Hepatocyte (in vitro differentiated cells): ENCODE data around the gene TANGO6. TPM values are rescaled to one million over a fixed set of nuclear protein-coding genes. Genes with fewer than 3 reads are reported as not detected.

ENCODE experiments used
- DNase-seq: peaks from one replicate; pipeline ENCODE4 v3.0.0-alpha.2; 2016; ENCODE audit warnings: low spot score
- H2AFZ ChIP-seq: fragments of 200-600 bp; sonication (generic); 2 replicates; pipeline ENCODE4 v1.6.0; 2016; ENCODE audit warnings: antibody characterized with exemption, mild to moderate bottlenecking
- H3K27ac ChIP-seq: fragments of 200-600 bp; sonication (generic); 2 replicates; pipeline ENCODE4 v1.5.1; 2016; ENCODE audit warnings: mild to moderate bottlenecking
- H3K27me3 ChIP-seq: fragments of 200-600 bp; sonication (generic); 2 replicates; pipeline ENCODE4 v1.6.1; 2016
- H3K36me3 ChIP-seq: fragments of 200-600 bp; sonication (generic); replicated peaks from 2 replicates; pipeline ENCODE4 v1.5.1; 2016; ENCODE audit warnings: low read depth; ENCODE audit not compliant: insufficient read depth
- H3K4me1 ChIP-seq: fragments of 200-600 bp; sonication (generic); 2 replicates; pipeline ENCODE4 v1.5.1; 2016; ENCODE audit warnings: mild to moderate bottlenecking, moderate library complexity; ENCODE audit not compliant: insufficient read depth
- H3K4me2 ChIP-seq: fragments of 200-600 bp; sonication (generic); 2 replicates; pipeline ENCODE4 v1.6.0; 2016
- H3K4me3 ChIP-seq: fragments of 200-600 bp; sonication (generic); 2 replicates; pipeline ENCODE4 v1.5.1; 2016; ENCODE audit warnings: mild to moderate bottlenecking
- H3K79me2 ChIP-seq: fragments of 200-600 bp; sonication (generic); 2 replicates; pipeline ENCODE4 v1.6.0; 2017; ENCODE audit warnings: mild to moderate bottlenecking
- H3K9me2 ChIP-seq: fragments of 200-600 bp; sonication (generic); replicated peaks from 2 replicates; pipeline ENCODE4 v1.6.0; 2017; ENCODE audit warnings: mild to moderate bottlenecking; ENCODE audit not compliant: insufficient read depth
- H3K9me3 ChIP-seq: fragments of 200-600 bp; sonication (generic); 2 replicates; pipeline ENCODE4 v1.5.1; 2016; ENCODE audit warnings: low read depth, mild to moderate bottlenecking
- H4K20me1 ChIP-seq: fragments of 200-600 bp; sonication (generic); 2 replicates; pipeline ENCODE4 v1.6.0; 2016; ENCODE audit warnings: mild to moderate bottlenecking; ENCODE audit not compliant: insufficient read depth, poor library complexity, severe bottlenecking
- EZH2 ChIP-seq: fragments of 200-600 bp; sonication (generic); IDR thresholded peaks from 2 replicates; pipeline ENCODE4 v1.6.1; 2016; ENCODE audit warnings: antibody characterized with exemption, mild to moderate bottlenecking, borderline replicate concordance
- EZH2phosphoT487 ChIP-seq: fragments of 200-600 bp; sonication (generic); IDR thresholded peaks from one replicate; pipeline ENCODE4 v1.6.1; 2018; ENCODE audit warnings: antibody characterized with exemption, mild to moderate bottlenecking, low read depth, moderate library complexity; ENCODE audit not compliant: unreplicated experiment, severe bottlenecking
- WGBS: methylation state at CpG from one replicate; pipeline ENCODE4 v1.1.6; 2016; ENCODE audit warnings: low lambda C conversion rate; ENCODE audit errors: missing lambda C conversion rate; 5-methylcytosine and 5-hydroxymethylcytosine counted together
- polyA plus RNA-seq: library from polyadenylated mRNA; unstranded; fragments of >200 nt; fragmentation: Nextera tagmentation; extraction: Ambion mirVana; gene quantifications from 2 replicates; pipeline ENCODE4 v1.2.1, GENCODE V29; 2016
- total RNA-seq: library from RNA; depleted of rRNA; stranded (reverse); fragments of >200 nt; gene quantifications from 2 replicates; pipeline ENCODE4 v1.2.3, GENCODE V29; 2014
- TF ChIP-seq, protein P1 (sequence below): fragments of 200-600 bp; sonication (generic); IDR thresholded peaks from 2 replicates; pipeline ENCODE4 v1.5.1; 2016; ENCODE audit warnings: antibody characterized with exemption, mild to moderate bottlenecking; ENCODE audit not compliant: poor library complexity

TANGO6 gene
- total and polyA plus RNA-seq, 2 experiments from 2014 or later, result 4.8 to 6.5 TPM

DNA sequence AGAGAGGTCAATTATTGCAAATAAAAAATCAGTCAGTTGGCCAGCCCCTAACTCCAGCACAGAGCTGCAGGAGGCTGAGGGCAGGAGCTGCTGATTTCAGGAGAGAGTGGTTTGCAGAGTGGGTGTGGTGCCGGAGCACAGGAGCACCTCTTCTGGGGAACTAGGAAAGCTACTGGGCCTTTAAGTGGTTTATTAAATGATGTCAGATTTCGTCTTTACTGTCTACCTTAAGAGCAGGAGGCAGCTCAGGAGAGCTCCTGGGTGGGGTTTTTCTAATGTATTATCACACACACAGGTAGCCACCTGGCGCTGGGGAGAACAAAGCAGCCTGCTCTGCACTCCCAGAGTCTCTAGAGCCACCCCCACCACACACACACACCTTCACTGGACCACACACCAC is 250.6 kb downstream of the TANGO6 start:
- Histone ChIP-seq H3K79me2 (no peaks in the 10 kb centered on the region), H3K4me3 (no peak overlapping the region), H3K9me3 (no peaks in the 10 kb centered on the region), H3K27me3 (no peaks in the 10 kb centered on the region), H3K36me3 (no peaks in the 10 kb centered on the region), H3K9me2 (no peaks in the 10 kb centered on the region), H2AFZ (no peak overlapping the region), H3K4me1 (peaks cover 9% of the 10 kb centered on the region), H4K20me1 (no peaks in the 10 kb centered on the region), H3K4me2 (no peak overlapping the region), H3K27ac (no peak overlapping the region)
- TF ChIP-seq EZH2 (no peak), EZH2phosphoT487 (no peak)
- TF ChIP-seq, protein P1, sequence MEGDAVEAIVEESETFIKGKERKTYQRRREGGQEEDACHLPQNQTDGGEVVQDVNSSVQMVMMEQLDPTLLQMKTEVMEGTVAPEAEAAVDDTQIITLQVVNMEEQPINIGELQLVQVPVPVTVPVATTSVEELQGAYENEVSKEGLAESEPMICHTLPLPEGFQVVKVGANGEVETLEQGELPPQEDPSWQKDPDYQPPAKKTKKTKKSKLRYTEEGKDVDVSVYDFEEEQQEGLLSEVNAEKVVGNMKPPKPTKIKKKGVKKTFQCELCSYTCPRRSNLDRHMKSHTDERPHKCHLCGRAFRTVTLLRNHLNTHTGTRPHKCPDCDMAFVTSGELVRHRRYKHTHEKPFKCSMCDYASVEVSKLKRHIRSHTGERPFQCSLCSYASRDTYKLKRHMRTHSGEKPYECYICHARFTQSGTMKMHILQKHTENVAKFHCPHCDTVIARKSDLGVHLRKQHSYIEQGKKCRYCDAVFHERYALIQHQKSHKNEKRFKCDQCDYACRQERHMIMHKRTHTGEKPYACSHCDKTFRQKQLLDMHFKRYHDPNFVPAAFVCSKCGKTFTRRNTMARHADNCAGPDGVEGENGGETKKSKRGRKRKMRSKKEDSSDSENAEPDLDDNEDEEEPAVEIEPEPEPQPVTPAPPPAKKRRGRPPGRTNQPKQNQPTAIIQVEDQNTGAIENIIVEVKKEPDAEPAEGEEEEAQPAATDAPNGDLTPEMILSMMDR, result no peak
- 54% methylated on average over 3 of the region's 3 CpGs for WGBS
- DNase-seq, result no peak

GRCh38 chr16:69094501-69094900 is 251.2 kb downstream of the TANGO6 start:
- H2AFZ ChIP-seq, result no peak overlapping the region
- no peaks in the 10 kb centered on the region for H4K20me1 ChIP-seq
- H3K27me3 ChIP-seq, result no peaks in the 10 kb centered on the region
- H3K9me2 ChIP-seq, result no peaks in the 10 kb centered on the region
- TF ChIP-seq, protein P1, result no peak
- TF ChIP-seq EZH2 (no peak), EZH2phosphoT487 (no peak)
- H3K36me3 ChIP-seq, result no peaks in the 10 kb centered on the region
- H3K9me3 ChIP-seq, result no peaks in the 10 kb centered on the region
- peaks cover 4% of the 10 kb centered on the region for H3K4me1 ChIP-seq
- no peak overlapping the region for H3K27ac ChIP-seq
- no peak overlapping the region for H3K4me2 ChIP-seq
- H3K4me3 ChIP-seq, result no peak overlapping the region
- no peak for DNase-seq
- 88% methylated on average over 5 of the region's 5 CpGs for WGBS
- H3K79me2 ChIP-seq, result no peaks in the 10 kb centered on the region

GRCh38 chr16:69095193-69095592 is 251.9 kb downstream of the TANGO6 start:
- Histone ChIP-seq H3K4me2 (no peak overlapping the region), H3K27me3 (no peaks in the 10 kb centered on the region), H2AFZ (no peak overlapping the region), H3K36me3 (no peaks in the 10 kb centered on the region), H3K79me2 (no peaks in the 10 kb centered on the region), H3K27ac (no peak overlapping the region), H3K9me2 (no peaks in the 10 kb centered on the region), H3K9me3 (no peaks in the 10 kb centered on the region), H4K20me1 (no peaks in the 10 kb centered on the region), H3K4me3 (no peak overlapping the region), H3K4me1 (no peaks in the 10 kb centered on the region)
- 95% methylated on average over 6 of the region's 6 CpGs for WGBS
- no peak for DNase-seq
- TF ChIP-seq EZH2, result no peak
- no peak for TF ChIP-seq EZH2phosphoT487
- TF ChIP-seq, protein P1, result no peak

DNA sequence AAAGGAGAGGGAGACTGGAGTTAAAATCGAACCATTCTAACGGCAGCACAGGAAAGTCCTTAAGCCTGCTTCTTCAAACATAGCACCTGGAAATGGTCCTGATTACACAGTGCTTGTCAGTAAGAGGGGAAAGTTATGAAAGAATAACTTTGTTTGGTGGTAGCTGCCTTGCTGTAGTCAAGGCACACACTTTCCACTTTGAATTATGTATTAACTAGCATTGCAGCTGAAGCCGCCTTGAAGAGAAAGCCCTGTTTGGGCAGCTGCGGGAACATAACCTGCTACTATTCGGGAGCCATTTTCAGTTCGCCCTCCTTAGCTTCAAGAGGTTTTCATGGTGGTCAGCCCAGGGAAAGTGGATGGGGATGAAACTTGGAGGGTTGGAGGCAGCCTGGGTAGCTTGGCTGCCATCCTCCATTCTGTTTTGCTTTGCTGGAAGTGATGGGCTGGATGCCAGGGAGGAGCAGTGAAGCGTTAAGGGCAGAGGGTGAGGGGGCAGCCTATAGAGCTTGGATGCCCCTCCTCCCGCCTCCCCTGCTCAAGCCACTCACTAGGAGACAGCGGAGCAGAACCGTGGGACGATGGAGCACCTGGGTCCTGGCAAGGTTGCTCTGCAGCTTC is 256.9 kb downstream of the TANGO6 start:
- Histone ChIP-seq H4K20me1 (no peaks in the 10 kb centered on the region), H3K4me1 (peaks cover under 1% of the 10 kb centered on the region), H2AFZ (no peak overlapping the region), H3K9me2 (no peaks in the 10 kb centered on the region), H3K36me3 (no peaks in the 10 kb centered on the region), H3K9me3 (no peaks in the 10 kb centered on the region), H3K4me3 (no peak overlapping the region), H3K79me2 (no peaks in the 10 kb centered on the region), H3K27ac (no peak overlapping the region), H3K4me2 (no peak overlapping the region), H3K27me3 (peaks cover 3% of the 10 kb centered on the region)
- TF ChIP-seq EZH2, result no peak
- TF ChIP-seq, protein P1, result no peak
- no peak for TF ChIP-seq EZH2phosphoT487
- 75% methylated on average over 11 of the region's 11 CpGs for WGBS
- no peak for DNase-seq
